DND-41 (cell line): ENCODE data around the gene GABRG3.

Source experiments
- EZH2 ChIP-seq: IDR thresholded peaks from 3 replicates; pipeline ENCODE4 v1.6.1; 2012; ENCODE audit warnings: borderline replicate concordance, low read depth, mild to moderate bottlenecking, moderate library complexity, low read length, inconsistent platforms; ENCODE audit not compliant: severe bottlenecking
- TF ChIP-seq, protein P1 (sequence below): IDR thresholded peaks from 2 replicates; pipeline ENCODE4 v1.5.1; 2012; ENCODE audit warnings: borderline replicate concordance, low read length, moderate library complexity, mild to moderate bottlenecking; ENCODE audit not compliant: poor library complexity, severe bottlenecking; ENCODE audit errors: extremely low read depth

DNA sequence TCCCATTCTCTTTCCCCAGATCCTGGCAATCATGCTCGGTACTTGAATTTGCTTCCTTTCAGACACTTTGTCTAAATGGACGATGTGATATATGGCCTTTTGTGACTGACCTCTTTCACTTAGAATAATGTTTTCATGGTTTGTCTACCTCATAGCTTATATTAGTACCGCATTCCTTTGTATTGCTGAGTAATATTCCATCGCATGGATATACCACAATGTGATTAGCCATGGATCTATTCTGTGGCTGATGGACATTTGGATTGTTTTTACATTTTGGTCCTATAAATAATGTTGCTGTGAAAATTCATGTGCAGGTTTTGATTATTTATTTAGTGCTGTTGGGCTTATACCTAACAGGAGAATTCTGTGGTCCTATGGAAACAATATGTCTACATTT lies 458.6 kb downstream of the GABRG3 start:
- TF ChIP-seq, protein P1, sequence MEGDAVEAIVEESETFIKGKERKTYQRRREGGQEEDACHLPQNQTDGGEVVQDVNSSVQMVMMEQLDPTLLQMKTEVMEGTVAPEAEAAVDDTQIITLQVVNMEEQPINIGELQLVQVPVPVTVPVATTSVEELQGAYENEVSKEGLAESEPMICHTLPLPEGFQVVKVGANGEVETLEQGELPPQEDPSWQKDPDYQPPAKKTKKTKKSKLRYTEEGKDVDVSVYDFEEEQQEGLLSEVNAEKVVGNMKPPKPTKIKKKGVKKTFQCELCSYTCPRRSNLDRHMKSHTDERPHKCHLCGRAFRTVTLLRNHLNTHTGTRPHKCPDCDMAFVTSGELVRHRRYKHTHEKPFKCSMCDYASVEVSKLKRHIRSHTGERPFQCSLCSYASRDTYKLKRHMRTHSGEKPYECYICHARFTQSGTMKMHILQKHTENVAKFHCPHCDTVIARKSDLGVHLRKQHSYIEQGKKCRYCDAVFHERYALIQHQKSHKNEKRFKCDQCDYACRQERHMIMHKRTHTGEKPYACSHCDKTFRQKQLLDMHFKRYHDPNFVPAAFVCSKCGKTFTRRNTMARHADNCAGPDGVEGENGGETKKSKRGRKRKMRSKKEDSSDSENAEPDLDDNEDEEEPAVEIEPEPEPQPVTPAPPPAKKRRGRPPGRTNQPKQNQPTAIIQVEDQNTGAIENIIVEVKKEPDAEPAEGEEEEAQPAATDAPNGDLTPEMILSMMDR = no peak
- no peak for TF ChIP-seq EZH2
